H1 (cell line): Measurements from ENCODE around the gene SH3RF3. TPM values are rescaled to one million over a fixed set of nuclear protein-coding genes. Genes with fewer than 3 reads are reported as not detected.

Experiments used
- CTCF ChIP-seq, 3 experiments: IDR thresholded peaks; 1 replicate in 2 of 3; 2 replicates in 1 of 3; pipeline versions ENCODE4 v1.5.1 to v1.6.1; 2011; ENCODE audit warnings: low read length in 3 of 3, mild to moderate bottlenecking in 3 of 3, inconsistent platforms in 2 of 3, low read depth in 1 of 3, moderate library complexity in 1 of 3; ENCODE audit not compliant: insufficient read depth in 1 of 3; ENCODE audit errors: control extremely low read depth in 1 of 3
- EP300 ChIP-seq, 2 experiments: IDR thresholded peaks; 1 replicate in 1 of 2; 2 replicates in 1 of 2; pipeline ENCODE4 v1.6.1; 2011 to 2012; ENCODE audit warnings: low read depth in 2 of 2, low read length in 2 of 2, mild to moderate bottlenecking in 2 of 2, borderline replicate concordance in 1 of 2, inconsistent platforms in 1 of 2, moderate library complexity in 1 of 2
- GABPA ChIP-seq: IDR thresholded peaks from 2 replicates; pipeline ENCODE4 v1.6.1; 2011; ENCODE audit warnings: mild to moderate bottlenecking, low read length, moderate library complexity, borderline replicate concordance; ENCODE audit not compliant: insufficient read depth
- KDM4A ChIP-seq: IDR thresholded peaks from one replicate; pipeline ENCODE4 v1.7.1; 2012; ENCODE audit warnings: low read depth, mild to moderate bottlenecking, moderate library complexity, low read length, inconsistent platforms; ENCODE audit not compliant: severe bottlenecking
- KDM5A ChIP-seq: fragments of 200-600 bp; IDR thresholded peaks from 2 replicates; pipeline ENCODE4 v1.7.1; 2012; ENCODE audit warnings: mild to moderate bottlenecking, low read length, inconsistent platforms, mixed read lengths
- POLR2AphosphoS5 ChIP-seq: IDR thresholded peaks from 2 replicates; pipeline ENCODE4 v1.6.1; 2011; ENCODE audit warnings: low read depth, low read length
- SP4 ChIP-seq: IDR thresholded peaks from 2 replicates; pipeline ENCODE4 v1.6.1; 2012; ENCODE audit warnings: low read length, inconsistent platforms
- polyA plus RNA-seq, 7 experiments: library from polyadenylated mRNA; depleted of rRNA in 3 of 7; stranded (reverse) in 5 of 7; unstranded in 2 of 7; fragments of >200 nt in 5 of 7; fragments of 200-250 nt in 2 of 7; gene quantifications; 1 replicate in 5 of 7; 2 replicates in 1 of 7; 4 replicates in 1 of 7; pipeline versions ENCODE4 v1.2.1 to v1.2.3, GENCODE V29; 2011 to 2013; ENCODE audit warnings: missing spikeins in 2 of 7, mixed read lengths in 2 of 7
- total RNA-seq: library from RNA; stranded (reverse); fragmentation: NEBNext Ultra II Directional; extraction: Animal tissue kit (Norgen Biotek cat#: 25700); gene quantifications from 2 replicates; pipeline ENCODE4 v1.2.1, GENCODE V29; 2021

SH3RF3 gene
- total and polyA plus RNA-seq, 2 of the 8 experiments (the other 6 are each of a cell fraction or from before 2014, with no cell fraction given): 0.11 to 0.65 TPM

DNA sequence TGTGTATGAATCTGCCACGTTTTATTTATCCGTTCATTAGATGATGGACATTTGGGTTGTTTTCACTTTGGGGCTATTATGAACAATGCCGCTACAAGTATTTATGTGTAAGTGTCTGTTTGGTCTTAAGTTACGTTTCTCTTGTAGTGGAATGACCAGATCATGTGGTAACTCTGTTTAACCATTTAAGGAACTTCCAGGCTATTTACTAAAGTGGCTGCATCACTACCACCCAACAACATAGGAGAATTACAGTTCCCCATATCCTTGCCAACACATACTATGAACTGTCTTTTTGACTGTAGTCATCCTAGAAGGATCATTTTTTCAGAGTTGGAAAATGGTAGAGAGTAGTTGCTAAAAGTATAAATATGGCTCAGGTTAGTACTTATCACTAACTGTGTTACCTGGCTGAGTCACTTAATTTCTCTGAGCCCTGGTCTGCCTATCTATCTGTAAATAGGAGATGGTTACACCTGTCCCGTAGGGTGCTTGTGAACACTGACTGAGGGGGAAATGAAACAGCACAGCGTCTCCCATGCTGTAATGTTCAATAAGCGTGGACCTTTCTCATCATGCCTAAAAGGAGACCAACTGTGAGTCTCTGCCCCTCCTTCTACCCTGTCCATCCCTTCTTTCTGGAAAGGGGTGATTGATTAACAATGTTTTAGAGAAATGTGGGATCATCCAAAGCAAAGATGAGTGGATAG lies 103.1 kb downstream of the SH3RF3 start (continued):
- TF ChIP-seq POLR2AphosphoS5 (no peak), EP300 (IDR thresholded peaks at IDR 0.05; ENCODE audit: borderline replicate concordance in 1 of 2, low read depth in 2 of 2, low read length in 2 of 2) (no peak), KDM5A (no peak), GABPA (no peak), CTCF (IDR thresholded peaks at IDR 0.05; ENCODE audit: control extremely low read depth in 1 of 3, insufficient read depth in 1 of 3, low read depth in 1 of 3, low read length in 3 of 3) (no peak), KDM4A (no peak), SP4 (no peak)
